GM12873 (cell line): ENCODE results near the gene ZAR1L.

Experiments
- CTCF ChIP-seq: IDR thresholded peaks from 2 replicates; pipeline ENCODE4 v1.5.1; 2012; ENCODE audit warnings: low read depth, mild to moderate bottlenecking, moderate library complexity, low read length, control low read depth; ENCODE audit not compliant: insufficient read depth; ENCODE audit errors: missing control alignments

The ZAR1L gene

GRCh38 chr13:32254416-32254815, 60.7 kb downstream of the ZAR1L start:
- TF ChIP-seq CTCF: no peak

- TF ChIP-seq CTCF: no peak
Measured at GRCh38 chr13:32253911-32254399, 61.2 kb downstream of the ZAR1L start.
